Progenitor cell of endocrine pancreas (in vitro differentiated cells): Measurements from ENCODE around the gene CARD19. TPM values are rescaled to one million over a fixed set of nuclear protein-coding genes. Genes with fewer than 3 reads are reported as not detected.
"Not testable (repeated sequence)": the region's sequence is repeated elsewhere in the genome, so short reads cannot be mapped to it uniquely, and the experiment has no call there.

Source experiments
- DNase-seq: peaks from one replicate; pipeline ENCODE4 v3.0.0; 2021; ENCODE audit warnings: low spot score; ENCODE audit not compliant: unreplicated experiment
- H3K27ac Mint-ChIP-seq: 2 replicates; pipeline ENCODE4 v1.8.0; 2021; ENCODE audit warnings: mild to moderate bottlenecking, moderate library complexity, mixed read lengths
- H3K27me3 Mint-ChIP-seq: 2 replicates; pipeline ENCODE4 v1.8.0; 2021; ENCODE audit warnings: mixed read lengths
- H3K36me3 Mint-ChIP-seq: 2 replicates; pipeline ENCODE4 v1.8.0; 2022; ENCODE audit warnings: mixed read lengths; ENCODE audit not compliant: insufficient read depth
- H3K4me1 Mint-ChIP-seq: 2 replicates; pipeline ENCODE4 v1.8.0; 2021; ENCODE audit warnings: low read depth, mixed read lengths
- H3K4me3 Mint-ChIP-seq: 2 replicates; pipeline ENCODE4 v1.8.0; 2021; ENCODE audit warnings: low read depth, mild to moderate bottlenecking, moderate library complexity, mixed read lengths
- H3K9me3 Mint-ChIP-seq: 2 replicates; pipeline ENCODE4 v1.8.0; 2021; ENCODE audit warnings: low read depth, mixed read lengths
- total RNA-seq: library from RNA; stranded (reverse); gene quantifications from 2 replicates; pipeline ENCODE4 v1.2.1, GENCODE V29; 2021
- TF ChIP-seq, protein P1 (sequence below): fragments of 200-600 bp; sonication (generic); IDR thresholded peaks from one replicate; pipeline ENCODE4 v1.5.0; 2021; ENCODE audit warnings: antibody characterized with exemption, mild to moderate bottlenecking; ENCODE audit not compliant: unreplicated experiment

The CARD19 gene
- total RNA-seq, 1 donor from 2014 or later = 20.4 TPM

DNA sequence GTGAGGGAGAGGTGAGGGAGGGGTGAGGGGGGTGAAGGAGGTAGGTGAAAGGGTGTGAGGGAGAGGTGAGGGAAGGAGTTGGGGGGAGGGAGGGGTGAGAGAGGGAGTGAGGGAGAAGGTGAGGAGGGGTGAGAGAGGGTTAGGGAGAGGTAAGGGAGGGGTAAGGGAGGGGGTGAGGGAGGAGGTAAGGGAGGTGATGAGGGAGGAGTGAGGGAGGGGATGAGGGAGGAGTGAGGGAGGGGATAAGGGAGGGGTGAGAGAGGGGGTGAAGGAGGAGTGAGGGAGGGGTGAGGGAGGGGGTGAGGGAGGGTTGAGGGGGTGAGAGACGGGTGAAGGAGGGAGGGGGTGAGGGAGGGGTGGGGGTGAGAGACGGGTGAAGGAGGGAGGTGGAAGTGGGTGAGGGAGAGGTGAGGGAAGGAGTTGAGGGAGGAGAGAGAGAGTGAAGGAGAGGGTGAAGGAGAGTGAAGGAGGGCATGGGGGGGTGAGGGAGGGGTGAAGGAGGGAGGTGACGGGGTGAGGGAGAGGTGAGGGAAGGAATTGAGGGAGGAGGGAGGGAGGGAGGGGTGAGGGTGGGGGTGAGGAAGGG, 19.6 kb downstream of the CARD19 start:
- H3K36me3 Mint-ChIP-seq = peaks cover 1% of the 10 kb centered on the region
- no peaks in the 10 kb centered on the region for H3K27me3 Mint-ChIP-seq
- DNase-seq = no peak
- H3K9me3 Mint-ChIP-seq = no peaks in the 10 kb centered on the region
- H3K4me3 Mint-ChIP-seq = no peak overlapping the region
- TF ChIP-seq, protein P1, sequence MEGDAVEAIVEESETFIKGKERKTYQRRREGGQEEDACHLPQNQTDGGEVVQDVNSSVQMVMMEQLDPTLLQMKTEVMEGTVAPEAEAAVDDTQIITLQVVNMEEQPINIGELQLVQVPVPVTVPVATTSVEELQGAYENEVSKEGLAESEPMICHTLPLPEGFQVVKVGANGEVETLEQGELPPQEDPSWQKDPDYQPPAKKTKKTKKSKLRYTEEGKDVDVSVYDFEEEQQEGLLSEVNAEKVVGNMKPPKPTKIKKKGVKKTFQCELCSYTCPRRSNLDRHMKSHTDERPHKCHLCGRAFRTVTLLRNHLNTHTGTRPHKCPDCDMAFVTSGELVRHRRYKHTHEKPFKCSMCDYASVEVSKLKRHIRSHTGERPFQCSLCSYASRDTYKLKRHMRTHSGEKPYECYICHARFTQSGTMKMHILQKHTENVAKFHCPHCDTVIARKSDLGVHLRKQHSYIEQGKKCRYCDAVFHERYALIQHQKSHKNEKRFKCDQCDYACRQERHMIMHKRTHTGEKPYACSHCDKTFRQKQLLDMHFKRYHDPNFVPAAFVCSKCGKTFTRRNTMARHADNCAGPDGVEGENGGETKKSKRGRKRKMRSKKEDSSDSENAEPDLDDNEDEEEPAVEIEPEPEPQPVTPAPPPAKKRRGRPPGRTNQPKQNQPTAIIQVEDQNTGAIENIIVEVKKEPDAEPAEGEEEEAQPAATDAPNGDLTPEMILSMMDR = no peak
- no peak overlapping the region for H3K27ac Mint-ChIP-seq
- H3K4me1 Mint-ChIP-seq = no peaks in the 10 kb centered on the region

DNA sequence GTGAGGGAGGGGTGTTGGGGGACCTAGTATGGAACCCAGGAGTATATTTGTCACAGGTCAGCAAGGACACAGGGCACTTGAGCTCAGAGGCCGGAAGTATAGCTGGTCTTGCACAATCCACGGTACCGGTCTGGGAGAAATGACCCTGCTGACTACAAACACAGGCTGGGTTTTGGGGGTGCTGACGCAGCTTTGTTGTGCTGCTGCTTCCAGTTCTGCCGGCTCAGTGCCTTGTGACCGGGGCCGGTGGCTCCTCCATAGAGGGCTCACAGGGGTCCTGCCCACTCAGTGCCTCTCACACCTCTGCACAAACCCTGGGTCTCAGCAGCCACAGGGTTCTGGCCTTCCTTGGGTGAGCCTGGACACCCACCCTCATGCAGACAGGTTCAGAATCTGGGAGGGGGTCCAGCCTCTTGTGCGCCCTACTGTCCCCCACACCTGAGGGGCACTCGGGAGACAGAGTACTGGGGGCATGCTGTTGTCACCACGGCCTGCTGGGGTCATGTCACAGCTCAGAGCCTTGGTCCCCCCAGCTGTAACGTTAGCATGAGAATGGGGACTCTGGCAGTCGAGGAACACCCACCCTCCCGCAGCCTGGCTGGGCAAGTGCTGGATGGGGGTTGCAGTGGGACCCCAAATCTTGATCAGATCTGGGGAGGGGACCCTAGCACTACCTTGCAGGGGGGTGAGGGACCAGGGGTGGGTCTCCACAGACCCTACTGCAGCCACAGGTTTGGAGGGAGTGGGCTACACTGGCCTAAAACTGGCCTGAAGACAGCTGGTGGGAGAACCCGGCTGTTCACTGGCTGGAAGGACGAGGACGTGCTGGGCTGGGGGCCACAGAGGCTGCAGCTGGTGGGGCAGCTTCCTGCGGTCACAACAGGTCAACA, 20.3 kb downstream of the CARD19 start:
- TF ChIP-seq, protein P1 = no peak
- H3K27me3 Mint-ChIP-seq = no peaks in the 10 kb centered on the region
- no peaks in the 10 kb centered on the region for H3K4me1 Mint-ChIP-seq
- no peak overlapping the region for H3K27ac Mint-ChIP-seq
- H3K4me3 Mint-ChIP-seq = no peak overlapping the region
- no peaks in the 10 kb centered on the region for H3K9me3 Mint-ChIP-seq
- no peak for DNase-seq
- no peaks in the 10 kb centered on the region for H3K36me3 Mint-ChIP-seq

DNA sequence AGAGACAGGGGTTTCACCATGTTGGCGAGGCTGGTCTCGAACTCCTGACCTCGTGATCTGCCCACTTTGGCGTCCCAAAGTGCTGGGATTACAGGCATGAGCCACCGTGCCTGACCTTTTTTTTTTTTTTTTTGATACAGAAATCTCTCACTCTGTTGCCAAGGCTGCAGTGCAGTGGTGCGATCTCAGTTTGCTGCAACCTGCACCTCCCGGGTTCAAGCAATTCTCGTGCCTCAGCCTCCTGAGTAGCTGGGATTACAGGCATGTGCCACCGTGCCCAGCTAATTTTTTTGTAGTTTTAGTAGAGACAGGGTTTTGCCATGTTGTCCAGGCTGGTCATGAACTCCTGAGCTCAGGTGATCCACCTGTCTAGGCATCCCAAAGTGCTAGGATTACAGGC, 21.5 kb downstream of the CARD19 start:
- not testable (repeated sequence) for DNase-seq, H3K27me3 Mint-ChIP-seq, H3K4me3 Mint-ChIP-seq, H3K27ac Mint-ChIP-seq, H3K36me3 Mint-ChIP-seq, H3K9me3 Mint-ChIP-seq, H3K4me1 Mint-ChIP-seq

DNA sequence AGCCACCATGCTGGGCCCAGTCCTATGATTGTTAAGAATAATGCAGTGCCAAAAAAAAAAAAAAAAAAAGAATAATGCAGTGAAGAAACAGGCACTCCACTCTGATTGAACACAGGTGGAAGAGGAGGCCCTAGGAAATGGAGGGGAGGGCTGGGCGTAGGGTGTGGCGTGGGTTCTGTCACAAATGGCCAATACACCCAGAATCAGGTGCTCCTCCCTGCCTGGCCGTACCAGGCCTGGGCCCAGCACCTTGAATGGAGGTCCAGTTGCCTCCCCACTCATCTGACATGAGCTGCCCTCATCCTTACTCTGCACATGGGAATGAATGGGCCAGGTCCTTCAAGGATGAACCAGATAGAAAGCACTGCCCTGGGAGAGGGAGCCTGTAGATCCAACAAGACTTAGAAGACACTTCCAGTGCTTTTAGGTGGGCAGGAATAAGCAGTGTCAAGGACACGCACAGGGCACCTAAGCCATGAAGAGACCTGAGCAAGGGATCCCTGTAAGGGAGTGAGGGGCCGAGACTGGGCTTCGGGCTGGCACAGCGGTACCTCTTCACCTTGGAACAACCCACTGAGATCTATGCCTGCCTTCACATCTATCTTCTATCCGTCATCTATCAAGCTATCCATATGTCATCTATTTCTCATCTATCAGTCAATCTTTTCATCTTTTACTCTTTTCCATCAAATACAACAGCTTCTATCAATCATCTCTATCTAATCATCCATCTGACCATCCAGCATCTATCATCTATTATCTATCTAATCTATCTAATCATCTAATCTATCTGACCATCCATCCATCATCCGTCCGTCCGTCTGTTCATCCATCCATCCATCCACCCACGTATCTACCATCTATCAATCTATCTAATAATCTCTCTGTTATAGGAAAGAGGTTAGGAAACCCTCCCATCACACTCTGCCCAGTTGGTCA, 22.2 kb downstream of the CARD19 start:
- H3K27ac Mint-ChIP-seq = no peak overlapping the region
- DNase-seq = no peak
- H3K9me3 Mint-ChIP-seq = no peaks in the 10 kb centered on the region
- TF ChIP-seq, protein P1 = no peak
- H3K4me3 Mint-ChIP-seq = no peak overlapping the region
- no peaks in the 10 kb centered on the region for H3K4me1 Mint-ChIP-seq
- no peaks in the 10 kb centered on the region for H3K36me3 Mint-ChIP-seq
- no peaks in the 10 kb centered on the region for H3K27me3 Mint-ChIP-seq

DNA sequence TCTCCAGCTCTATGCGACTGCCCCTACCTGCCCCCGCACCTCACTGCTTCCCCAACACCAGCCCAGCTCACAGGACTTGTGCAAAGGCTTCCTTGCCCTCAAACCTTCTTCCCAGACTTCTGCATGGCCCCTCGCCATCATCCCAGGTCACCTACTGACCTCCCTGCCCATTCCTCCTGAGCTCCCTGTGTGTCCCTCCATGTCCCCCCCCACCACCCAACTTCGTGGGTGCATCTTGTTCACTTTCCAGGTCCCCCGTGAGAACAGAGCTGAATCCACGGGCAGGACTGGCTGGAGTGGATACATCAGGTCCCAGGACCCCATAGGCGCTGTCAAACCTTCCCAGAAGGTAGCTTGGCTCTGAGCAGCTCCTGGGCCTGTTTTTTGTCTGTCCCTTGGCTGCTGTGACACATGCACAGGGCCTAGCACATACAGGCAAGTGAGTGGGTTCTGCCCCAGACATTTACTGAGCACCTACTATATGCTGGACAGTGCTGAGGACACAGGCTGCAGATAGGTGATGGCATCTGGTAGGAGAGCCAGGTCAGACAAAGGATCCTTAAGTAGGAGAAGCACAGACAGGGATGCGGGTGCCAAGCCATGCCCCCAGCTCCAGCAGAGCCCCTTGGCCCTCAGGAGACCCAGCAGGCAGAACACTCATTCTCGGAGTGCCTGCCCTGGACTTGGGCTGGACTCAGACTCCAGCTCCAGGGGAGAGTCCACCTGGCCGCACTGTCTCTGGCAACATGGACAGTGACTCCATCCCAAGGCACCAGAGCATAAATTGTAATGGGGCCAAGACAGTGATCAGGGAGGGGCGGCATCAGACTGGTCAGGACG, 23.1 kb downstream of the CARD19 start:
- no peak for DNase-seq
- no peaks in the 10 kb centered on the region for H3K4me1 Mint-ChIP-seq
- H3K27ac Mint-ChIP-seq = no peak overlapping the region
- no peaks in the 10 kb centered on the region for H3K9me3 Mint-ChIP-seq
- H3K4me3 Mint-ChIP-seq = no peak overlapping the region
- H3K36me3 Mint-ChIP-seq = no peaks in the 10 kb centered on the region
- TF ChIP-seq, protein P1 = no peak
- H3K27me3 Mint-ChIP-seq = no peaks in the 10 kb centered on the region
